ENCODE data around the gene ARHGAP42. TPM values are rescaled to one million over a fixed set of nuclear protein-coding genes. Genes with fewer than 3 reads are reported as not detected.

Gene ARHGAP42
- total and polyA plus RNA-seq, 2 of the 4 experiments (the other 2 are of a cell fraction): 2.9 to 7.3 TPM

DNA sequence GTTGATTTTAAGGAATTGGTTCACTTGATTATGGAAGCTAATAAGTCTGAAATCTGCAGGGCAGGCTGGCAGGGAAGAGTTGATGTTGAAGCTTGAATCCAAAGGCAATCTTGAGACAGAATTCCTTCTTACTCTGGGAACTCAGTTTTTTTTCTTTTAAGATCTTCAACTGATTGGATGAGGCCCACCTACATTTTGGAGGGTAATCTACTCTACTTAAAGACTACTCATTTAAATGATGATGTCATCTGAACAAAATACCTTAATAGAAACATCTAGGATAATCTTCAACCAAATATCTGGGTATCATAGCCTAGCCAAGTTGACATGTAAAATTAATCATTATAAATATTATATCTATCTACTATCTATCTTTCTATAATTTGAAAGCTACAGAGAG lies 279.3 kb downstream of the ARHGAP42 start:
- H4K20me1 ChIP-seq (ENCODE audit: insufficient read depth, low read length): no peaks in the 10 kb centered on the region
- no peaks in the 10 kb centered on the region for H3K9me3 ChIP-seq (ENCODE audit: control insufficient read depth, insufficient read depth, low read length)
- H3K4ac ChIP-seq (ENCODE audit: low read depth, low read length): no peak overlapping the region
- no peak overlapping the region for H3K14ac ChIP-seq (replicated peaks; ENCODE audit: low read depth, low read length)
- no peak overlapping the region for H3K56ac ChIP-seq (ENCODE audit: extremely low read depth, insufficient read depth, low read length)
- H2BK5ac ChIP-seq (ENCODE audit: low read depth, low read length, poor library complexity, severe bottlenecking): no peak overlapping the region
- H3K27me3 ChIP-seq (ENCODE audit: control insufficient read depth, insufficient read depth, low read length): no peaks in the 10 kb centered on the region
- in situ Hi-C loops (cut with MboI; ENCODE audit: low sequenced_read_pairs): no loop called here
- 0 out of 2 replicates have a peak, but pooled peaks cover 3% of the 10 kb centered on the region for H3K36me3 ChIP-seq (ENCODE audit: control insufficient read depth, insufficient read depth, low read length)
- H2BK20ac ChIP-seq (ENCODE audit: low read depth, low read length): no peak overlapping the region
- TF ChIP-seq FOS (IDR thresholded peaks at IDR 0.05; ENCODE audit: low read depth, low read length): no peak
- TF ChIP-seq MAZ (IDR thresholded peaks at IDR 0.05; ENCODE audit: borderline replicate concordance, low read depth, low read length): no peak
- H3K4me3 ChIP-seq (ENCODE audit: insufficient read depth, low read depth, low read length): no peak overlapping the region
- CTCF ChIA-PET: no interaction called here
- dilution Hi-C loops (cut with HindIII; ENCODE audit: low sequenced_read_pairs, unreplicated experiment): no loop called here
- no peak overlapping the region for H2BK120ac ChIP-seq (ENCODE audit: low read depth, low read length)
- H3K9ac ChIP-seq (ENCODE audit: low read depth, low read length): no peak overlapping the region
- no peak overlapping the region for H2AK5ac ChIP-seq (ENCODE audit: low read depth, low read length)
- H3K4me2 ChIP-seq (ENCODE audit: low read depth, low read length): no peak overlapping the region
- H2AFZ ChIP-seq (replicated peaks; ENCODE audit: low read length, poor library complexity): no peak overlapping the region
- ATAC-seq (ENCODE audit: low read depth) (no peak), DNase-seq (no peak)
- intact Hi-C loops (cut with micrococcal nuclease): no loop called here
- no peaks in the 10 kb centered on the region for H3K79me1 ChIP-seq (ENCODE audit: low read depth in 1 of 2, low read length in 2 of 2)
- peaks cover 4% of the 10 kb centered on the region; the same call in 1 of the 2 replicates for H3K9me1 ChIP-seq (ENCODE audit: insufficient read depth, low read length)
- H3K18ac ChIP-seq (ENCODE audit: low read depth, low read length): no peak overlapping the region
- no peak overlapping the region for H3K27ac ChIP-seq (ENCODE audit: insufficient read depth, low read length)
- no peaks in the 10 kb centered on the region for H3K4me1 ChIP-seq (ENCODE audit: control insufficient read depth, insufficient read depth, low read length)
- no peak overlapping the region for H3K23ac ChIP-seq (ENCODE audit: low read depth, low read length)
- H2BK15ac ChIP-seq (ENCODE audit: low read depth, low read length): no peak overlapping the region
- BruUV-seq (replicated peaks): no TSS peak
- no peak overlapping the region for H4K8ac ChIP-seq (ENCODE audit: low read depth in 2 of 2, low read length in 2 of 2)
- POLR2A ChIA-PET (ENCODE audit: unreplicated experiment): interaction anchor here (0.7 kb wide), 1 partner anchor 420 kb away, joined by 4 read pairs; no protein-coding TSS in a partner anchor
- H4K91ac ChIP-seq (ENCODE audit: insufficient read depth, low read depth, low read length): no peak overlapping the region
- H4K5ac ChIP-seq (ENCODE audit: low read depth, low read length): no peak overlapping the region
- H2AK9ac ChIP-seq (replicated peaks; ENCODE audit: low read depth, low read length, poor library complexity): no peak overlapping the region

Measured in IMR-90 (cell line).